ENCODE results near the gene ZBTB12. TPM values are rescaled to one million over a fixed set of nuclear protein-coding genes. Genes with fewer than 3 reads are reported as not detected.

The ZBTB12 gene
- total and polyA plus RNA-seq, 9 of the 15 experiments (the other 6 are each of a cell fraction or from before 2014, with no cell fraction given), result 0.03 to 12.4 (median 5.8) TPM; not detected in 1

DNA sequence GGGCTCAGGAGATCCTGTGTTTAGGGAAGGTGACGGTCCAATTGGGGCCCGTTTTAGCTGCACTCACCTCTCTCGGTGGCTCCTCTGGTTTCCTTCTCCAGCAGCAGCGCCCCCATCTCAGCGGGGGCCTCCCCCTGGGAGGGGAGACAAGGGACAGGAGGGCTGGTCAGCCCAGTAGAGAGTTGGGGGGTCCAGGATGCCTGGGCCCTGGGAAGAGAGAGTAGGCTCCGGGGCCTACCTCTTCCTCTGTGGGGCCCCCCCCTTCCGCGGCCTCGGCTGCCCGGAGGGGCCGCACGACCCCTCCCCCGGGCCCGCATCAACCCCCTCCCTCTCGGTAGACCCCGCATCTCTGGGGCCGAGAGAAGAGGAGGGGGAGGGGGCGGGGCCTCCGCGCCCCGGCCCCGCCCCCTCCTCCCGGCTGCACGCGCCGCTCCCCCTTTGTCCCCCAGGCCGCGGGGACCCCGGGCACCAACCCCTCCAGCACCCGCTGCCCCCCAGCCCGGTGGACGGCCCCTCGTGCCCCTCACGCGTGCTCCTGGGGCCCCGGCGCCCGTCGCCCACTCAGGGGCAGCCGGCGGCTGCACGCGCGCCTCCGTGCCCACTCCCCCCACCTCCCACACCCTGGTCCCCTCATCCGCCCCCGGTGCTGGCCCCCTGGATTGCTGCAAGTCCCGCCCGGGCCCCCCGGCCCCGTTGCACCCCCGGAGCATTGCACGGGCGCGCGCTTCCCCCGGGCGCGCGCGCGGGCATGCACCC is 4.9 kb downstream of the ZBTB12 start:
- Histone ChIP-seq H3K27me3 (ENCODE audit: control insufficient read depth in 2 of 2, insufficient read depth in 2 of 2, low read length in 2 of 2) (no peaks in the 10 kb centered on the region), H3K27ac (ENCODE audit: extremely low read depth, low read depth, low read length) (peak overlapping the region; percentile 60), H3K4me3 (peak overlapping the region; percentile 68), H3K79me2 (ENCODE audit: control insufficient read depth, insufficient read depth, low read length) (peaks cover 49% of the 10 kb centered on the region), H3K36me3 (ENCODE audit: control insufficient read depth, insufficient read depth, low read length) (peaks cover 51% of the 10 kb centered on the region), H3K4me2 (ENCODE audit: insufficient read depth, low read length) (peak overlapping the region; percentile 97), H2AFZ (ENCODE audit: low read depth, low read length) (peak overlapping the region; percentile 73), H3K9ac (ENCODE audit: insufficient read depth in 1 of 2, low read depth in 2 of 2, low read length in 2 of 2) (peak overlapping the region; percentile 65 to 99), H3K4me1 (replicated peaks in 1 of 2; ENCODE audit: control insufficient read depth in 2 of 2, insufficient read depth in 2 of 2, low read length in 2 of 2) (peaks cover 25 to 37% of the 10 kb centered on the region in 2 experiments; a peak in 4 of 5 replicates), H4K20me1 (replicated peaks; ENCODE audit: control insufficient read depth, insufficient read depth, low read length) (peaks cover 3% of the 10 kb centered on the region; the same call in 1 of the 2 replicates), H3K9me1 (ENCODE audit: control insufficient read depth, insufficient read depth, low read length) (no peaks in the 10 kb centered on the region), H3K9me3 (replicated peaks; ENCODE audit: control insufficient read depth, insufficient read depth, low read depth, low read length) (no peaks in the 10 kb centered on the region)
- FAIRE-seq, result no peak
- in situ Hi-C loops (cut with MboI) (no loop called here), intact Hi-C loops (cut with micrococcal nuclease) (no loop called here)
- ChIA-PET POLR2A (interaction anchor here (0.6 to 2.4 kb wide), 12 partner anchors 10 to 236 kb away, joined by 3 to 10 read pairs (median 4); partner anchors contain the start of genes CSNK2B, GPANK1 and HSPA1B), CTCF (ENCODE audit: low intra/inter-chr PET ratio) (no interaction called here)
- peak in 3 of 4 experiments; percentile 59 to 81 (median 78) for DNase-seq (ENCODE audit: extremely low read depth in 1 of 4, low spot score in 3 of 4)
- WGBS (ENCODE audit: insufficient coverage, low coverage, missing lambda C conversion rate), result 5% methylated on average over 10 of the region's 62 CpGs
- BruUV-seq (replicated peaks), result no TSS peak
- no peak for ATAC-seq
- no peak for TF ChIP-seq ETS2 (tag; IDR thresholded peaks at IDR 0.05; ENCODE audit: borderline replicate concordance, poor library complexity, severe bottlenecking)
- TF ChIP-seq, protein P1, sequence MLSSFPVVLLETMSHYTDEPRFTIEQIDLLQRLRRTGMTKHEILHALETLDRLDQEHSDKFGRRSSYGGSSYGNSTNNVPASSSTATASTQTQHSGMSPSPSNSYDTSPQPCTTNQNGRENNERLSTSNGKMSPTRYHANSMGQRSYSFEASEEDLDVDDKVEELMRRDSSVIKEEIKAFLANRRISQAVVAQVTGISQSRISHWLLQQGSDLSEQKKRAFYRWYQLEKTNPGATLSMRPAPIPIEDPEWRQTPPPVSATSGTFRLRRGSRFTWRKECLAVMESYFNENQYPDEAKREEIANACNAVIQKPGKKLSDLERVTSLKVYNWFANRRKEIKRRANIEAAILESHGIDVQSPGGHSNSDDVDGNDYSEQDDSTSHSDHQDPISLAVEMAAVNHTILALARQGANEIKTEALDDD (IDR thresholded peaks at IDR 0.05), result no peak
- TF ChIP-seq MED1 (CRISPR knock-in tag; IDR thresholded peaks at IDR 0.05; ENCODE audit: borderline replicate concordance), result no peak
- TF ChIP-seq, protein P2, sequence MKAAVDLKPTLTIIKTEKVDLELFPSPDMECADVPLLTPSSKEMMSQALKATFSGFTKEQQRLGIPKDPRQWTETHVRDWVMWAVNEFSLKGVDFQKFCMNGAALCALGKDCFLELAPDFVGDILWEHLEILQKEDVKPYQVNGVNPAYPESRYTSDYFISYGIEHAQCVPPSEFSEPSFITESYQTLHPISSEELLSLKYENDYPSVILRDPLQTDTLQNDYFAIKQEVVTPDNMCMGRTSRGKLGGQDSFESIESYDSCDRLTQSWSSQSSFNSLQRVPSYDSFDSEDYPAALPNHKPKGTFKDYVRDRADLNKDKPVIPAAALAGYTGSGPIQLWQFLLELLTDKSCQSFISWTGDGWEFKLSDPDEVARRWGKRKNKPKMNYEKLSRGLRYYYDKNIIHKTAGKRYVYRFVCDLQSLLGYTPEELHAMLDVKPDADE (conservative IDR thresholded peaks at IDR 0.05; ENCODE audit: control insufficient read depth, low read depth, low read length), result peak; percentile 36; the same call in 1 of the 2 replicates
- no peak for TF ChIP-seq ZNF785 (CRISPR knock-in tag; IDR thresholded peaks at IDR 0.05)
- TF ChIP-seq TCF7 (IDR thresholded peaks at IDR 0.05; ENCODE audit: borderline replicate concordance), result no peak
- TF ChIP-seq ZFP36 (IDR thresholded peaks at IDR 0.05; ENCODE audit: low read depth, low read length, partially characterized antibody), result no peak
- TF ChIP-seq, protein P3, sequence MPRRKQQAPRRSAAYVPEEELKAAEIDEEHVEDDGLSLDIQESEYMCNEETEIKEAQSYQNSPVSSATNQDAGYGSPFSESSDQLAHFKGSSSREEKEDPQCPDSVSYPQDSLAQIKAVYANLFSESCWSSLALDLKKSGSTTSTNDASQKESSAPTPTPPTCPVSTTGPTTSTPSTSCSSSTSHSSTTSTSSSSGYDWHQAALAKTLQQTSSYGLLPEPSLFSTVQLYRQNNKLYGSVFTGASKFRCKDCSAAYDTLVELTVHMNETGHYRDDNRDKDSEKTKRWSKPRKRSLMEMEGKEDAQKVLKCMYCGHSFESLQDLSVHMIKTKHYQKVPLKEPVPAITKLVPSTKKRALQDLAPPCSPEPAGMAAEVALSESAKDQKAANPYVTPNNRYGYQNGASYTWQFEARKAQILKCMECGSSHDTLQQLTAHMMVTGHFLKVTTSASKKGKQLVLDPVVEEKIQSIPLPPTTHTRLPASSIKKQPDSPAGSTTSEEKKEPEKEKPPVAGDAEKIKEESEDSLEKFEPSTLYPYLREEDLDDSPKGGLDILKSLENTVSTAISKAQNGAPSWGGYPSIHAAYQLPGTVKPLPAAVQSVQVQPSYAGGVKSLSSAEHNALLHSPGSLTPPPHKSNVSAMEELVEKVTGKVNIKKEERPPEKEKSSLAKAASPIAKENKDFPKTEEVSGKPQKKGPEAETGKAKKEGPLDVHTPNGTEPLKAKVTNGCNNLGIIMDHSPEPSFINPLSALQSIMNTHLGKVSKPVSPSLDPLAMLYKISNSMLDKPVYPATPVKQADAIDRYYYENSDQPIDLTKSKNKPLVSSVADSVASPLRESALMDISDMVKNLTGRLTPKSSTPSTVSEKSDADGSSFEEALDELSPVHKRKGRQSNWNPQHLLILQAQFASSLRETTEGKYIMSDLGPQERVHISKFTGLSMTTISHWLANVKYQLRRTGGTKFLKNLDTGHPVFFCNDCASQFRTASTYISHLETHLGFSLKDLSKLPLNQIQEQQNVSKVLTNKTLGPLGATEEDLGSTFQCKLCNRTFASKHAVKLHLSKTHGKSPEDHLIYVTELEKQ (CRISPR knock-in tag; IDR thresholded peaks at IDR 0.05), result no peak
- TF ChIP-seq MCM7 (IDR thresholded peaks at IDR 0.05), result no peak
- no peak for TF ChIP-seq ZNF274 (IDR thresholded peaks at IDR 0.05; ENCODE audit: borderline replicate concordance, low read depth, low read length)
- TF ChIP-seq BDP1 (IDR thresholded peaks at IDR 0.05; ENCODE audit: insufficient read depth, insufficient read length), result no peak
- no peak for TF ChIP-seq SMAD3 (CRISPR knock-in tag; conservative IDR thresholded peaks at IDR 0.05)
- no peak for TF ChIP-seq GATAD2A (IDR thresholded peaks at IDR 0.05)
- no peak for TF ChIP-seq PML (IDR thresholded peaks at IDR 0.05; ENCODE audit: low read length)
- no peak for TF ChIP-seq MCM3 (IDR thresholded peaks at IDR 0.05)
- peak; percentile 29; the same call in 1 of the 2 replicates for TF ChIP-seq BHLHE40 (IDR thresholded peaks at IDR 0.05; ENCODE audit: low read length)
